ENCODE results near the gene HOXC4.

DNA sequence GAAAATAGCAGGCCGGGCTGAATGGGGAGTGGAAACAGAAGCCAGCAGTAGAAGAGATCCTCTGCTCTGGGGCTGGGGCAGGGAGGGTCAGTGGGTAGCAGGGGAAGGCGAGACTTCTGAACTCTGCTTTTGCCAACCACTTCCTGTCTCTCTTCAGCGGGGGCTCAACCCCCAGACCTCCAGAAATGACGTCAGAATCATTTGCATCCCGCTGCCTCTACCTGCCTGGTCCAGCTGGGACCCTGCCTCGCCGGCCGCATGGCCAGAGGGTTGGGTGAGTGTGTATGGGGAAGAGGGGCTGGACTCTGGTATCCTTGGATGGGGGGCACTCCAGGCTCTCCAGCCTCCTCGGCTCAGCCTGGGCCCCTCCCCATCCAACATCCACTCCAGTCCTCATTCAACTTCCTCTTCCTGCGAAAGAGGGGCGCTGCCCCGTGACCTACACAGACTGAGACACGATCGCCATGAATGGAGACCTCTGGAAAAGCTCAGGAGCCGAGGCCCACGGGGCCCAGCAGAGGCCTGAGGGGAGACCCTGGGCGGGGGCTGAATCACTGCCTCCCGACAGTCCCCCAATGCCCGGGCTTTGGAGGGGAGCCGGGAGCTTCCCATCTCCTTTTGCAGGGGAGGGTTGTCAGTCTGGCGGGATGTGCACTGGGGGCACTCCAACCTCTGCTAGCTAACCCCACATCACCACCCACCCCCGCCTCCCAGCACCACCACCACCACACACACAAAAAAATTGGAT, 458 bp upstream of the HOXC4 start:
- no peak for TF ChIP-seq EP300 (IDR thresholded peaks at IDR 0.05)
- TF ChIP-seq, protein P1, sequence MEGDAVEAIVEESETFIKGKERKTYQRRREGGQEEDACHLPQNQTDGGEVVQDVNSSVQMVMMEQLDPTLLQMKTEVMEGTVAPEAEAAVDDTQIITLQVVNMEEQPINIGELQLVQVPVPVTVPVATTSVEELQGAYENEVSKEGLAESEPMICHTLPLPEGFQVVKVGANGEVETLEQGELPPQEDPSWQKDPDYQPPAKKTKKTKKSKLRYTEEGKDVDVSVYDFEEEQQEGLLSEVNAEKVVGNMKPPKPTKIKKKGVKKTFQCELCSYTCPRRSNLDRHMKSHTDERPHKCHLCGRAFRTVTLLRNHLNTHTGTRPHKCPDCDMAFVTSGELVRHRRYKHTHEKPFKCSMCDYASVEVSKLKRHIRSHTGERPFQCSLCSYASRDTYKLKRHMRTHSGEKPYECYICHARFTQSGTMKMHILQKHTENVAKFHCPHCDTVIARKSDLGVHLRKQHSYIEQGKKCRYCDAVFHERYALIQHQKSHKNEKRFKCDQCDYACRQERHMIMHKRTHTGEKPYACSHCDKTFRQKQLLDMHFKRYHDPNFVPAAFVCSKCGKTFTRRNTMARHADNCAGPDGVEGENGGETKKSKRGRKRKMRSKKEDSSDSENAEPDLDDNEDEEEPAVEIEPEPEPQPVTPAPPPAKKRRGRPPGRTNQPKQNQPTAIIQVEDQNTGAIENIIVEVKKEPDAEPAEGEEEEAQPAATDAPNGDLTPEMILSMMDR (IDR thresholded peaks at IDR 0.05), result no peak
- TF ChIP-seq POLR2AphosphoS5 (IDR thresholded peaks at IDR 0.05), result no peak
